Suprapubic skin (tissue), 4 donors: ENCODE measurements around the gene GPRIN1.

Experiments
- EP300 ChIP-seq: sonication (generic); formaldehyde crosslinking; IDR thresholded peaks from one replicate; pipeline ENCODE4 v1.6.1; 2017; ENCODE audit warnings: antibody characterized with exemption
- POLR2A ChIP-seq, 2 donors: fragments of 450-650 bp; IDR thresholded peaks; one replicate each; pipeline ENCODE4 v1.6.1; 2017; ENCODE audit warnings: antibody characterized with exemption in 2 of 2, mild to moderate bottlenecking in 2 of 2, moderate library complexity in 2 of 2
- POLR2AphosphoS5 ChIP-seq, 3 donors: sonication (generic); formaldehyde crosslinking; IDR thresholded peaks; one replicate each; pipeline ENCODE4 v1.6.1; 2017; ENCODE audit warnings: antibody characterized with exemption in 3 of 3
- TF ChIP-seq, protein P1 (sequence below), 2 donors: fragments of 200-600 bp in 1 of 2; fragments of 450-650 bp in 1 of 2; sonication (generic) in 1 of 2; IDR thresholded peaks; one replicate each; pipeline ENCODE4 v1.5.1; 2016 to 2019; ENCODE audit warnings: antibody characterized with exemption in 2 of 2, mild to moderate bottlenecking in 1 of 2, moderate library complexity in 1 of 2

DNA sequence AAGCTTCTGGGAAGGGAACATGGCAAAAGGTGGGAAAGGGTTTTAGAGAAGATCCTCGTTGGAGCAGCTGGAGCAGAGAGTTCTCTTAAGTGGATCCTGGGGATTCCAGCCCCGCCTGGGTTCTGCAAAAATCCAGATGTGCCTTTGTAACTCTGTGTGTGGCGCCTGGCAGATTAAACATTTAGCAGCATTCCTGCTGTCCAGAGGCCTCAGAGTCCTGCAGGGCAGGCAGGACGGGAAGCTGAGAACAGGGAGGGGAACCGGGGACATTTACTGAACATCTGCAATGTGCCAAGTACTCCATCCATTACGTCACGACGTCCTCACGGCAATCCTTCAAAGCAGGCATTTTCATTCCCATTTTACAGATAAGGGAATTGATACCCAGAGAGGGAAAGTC is 26.5 kb upstream of the GPRIN1 start:
- TF ChIP-seq, protein P1, sequence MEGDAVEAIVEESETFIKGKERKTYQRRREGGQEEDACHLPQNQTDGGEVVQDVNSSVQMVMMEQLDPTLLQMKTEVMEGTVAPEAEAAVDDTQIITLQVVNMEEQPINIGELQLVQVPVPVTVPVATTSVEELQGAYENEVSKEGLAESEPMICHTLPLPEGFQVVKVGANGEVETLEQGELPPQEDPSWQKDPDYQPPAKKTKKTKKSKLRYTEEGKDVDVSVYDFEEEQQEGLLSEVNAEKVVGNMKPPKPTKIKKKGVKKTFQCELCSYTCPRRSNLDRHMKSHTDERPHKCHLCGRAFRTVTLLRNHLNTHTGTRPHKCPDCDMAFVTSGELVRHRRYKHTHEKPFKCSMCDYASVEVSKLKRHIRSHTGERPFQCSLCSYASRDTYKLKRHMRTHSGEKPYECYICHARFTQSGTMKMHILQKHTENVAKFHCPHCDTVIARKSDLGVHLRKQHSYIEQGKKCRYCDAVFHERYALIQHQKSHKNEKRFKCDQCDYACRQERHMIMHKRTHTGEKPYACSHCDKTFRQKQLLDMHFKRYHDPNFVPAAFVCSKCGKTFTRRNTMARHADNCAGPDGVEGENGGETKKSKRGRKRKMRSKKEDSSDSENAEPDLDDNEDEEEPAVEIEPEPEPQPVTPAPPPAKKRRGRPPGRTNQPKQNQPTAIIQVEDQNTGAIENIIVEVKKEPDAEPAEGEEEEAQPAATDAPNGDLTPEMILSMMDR (IDR thresholded peaks at IDR 0.05), result no peak
- TF ChIP-seq EP300 (no peak), POLR2AphosphoS5 (IDR thresholded peaks at IDR 0.05) (no peak), POLR2A (IDR thresholded peaks at IDR 0.05) (no peak)
